GM12878 (cell line): Measurements from ENCODE around the gene LRRC51. TPM values are rescaled to one million over a fixed set of nuclear protein-coding genes. Genes with fewer than 3 reads are reported as not detected.

Experiments used
- CHD2 ChIP-seq: IDR thresholded peaks from 2 replicates; pipeline ENCODE4 v1.6.1; 2011; ENCODE audit warnings: low read depth, low read length, improper control_type of control experiment, borderline replicate concordance
- CUX1 ChIP-seq: IDR thresholded peaks from 2 replicates; pipeline ENCODE4 v1.6.1; 2012; ENCODE audit warnings: improper control_type of control experiment, low read depth, low read length; ENCODE audit not compliant: insufficient replicate concordance
- E2F8 ChIP-seq: fragments of 450-650 bp; IDR thresholded peaks from 2 replicates; pipeline ENCODE4 v1.6.1; 2018; ENCODE audit warnings: mild to moderate bottlenecking, low read depth, moderate library complexity; ENCODE audit not compliant: partially characterized antibody
- EED ChIP-seq: sonication (generic); IDR thresholded peaks from 2 replicates; pipeline ENCODE4 v1.6.1; 2016; ENCODE audit warnings: antibody characterized with exemption, low read depth
- ELK1 ChIP-seq: IDR thresholded peaks from 2 replicates; pipeline ENCODE4 v1.6.1; 2012; ENCODE audit warnings: low read depth, low read length, improper control_type of control experiment
- IKZF1 ChIP-seq: fragments of 450-650 bp; conservative IDR thresholded peaks from 2 replicates; pipeline ENCODE4 v1.6.1; 2017; ENCODE audit warnings: antibody characterized with exemption, mild to moderate bottlenecking
- IRF3 ChIP-seq: fragments of 450-650 bp; IDR thresholded peaks from 2 replicates; pipeline ENCODE4 v1.6.1; 2014; ENCODE audit warnings: mild to moderate bottlenecking
- JUNB ChIP-seq: IDR thresholded peaks from 2 replicates; pipeline ENCODE4 v1.6.1; 2016; ENCODE audit warnings: antibody characterized with exemption, mild to moderate bottlenecking
- MAX ChIP-seq: IDR thresholded peaks from 2 replicates; pipeline ENCODE4 v1.6.1; 2012; ENCODE audit warnings: low read depth, low read length, improper control_type of control experiment
- MLLT1 ChIP-seq: fragments of 450-650 bp; IDR thresholded peaks from 2 replicates; pipeline ENCODE4 v1.6.1; 2016; ENCODE audit warnings: mild to moderate bottlenecking
- NFYA ChIP-seq: IDR thresholded peaks from 2 replicates; pipeline ENCODE4 v1.6.1; 2011; ENCODE audit warnings: low read depth, mild to moderate bottlenecking, low read length, improper control_type of control experiment, borderline replicate concordance
- NR2F1 ChIP-seq: fragments of 450-650 bp; conservative IDR thresholded peaks from 2 replicates; pipeline ENCODE4 v1.6.1; 2017; ENCODE audit warnings: mild to moderate bottlenecking
- POLR2AphosphoS5 ChIP-seq: IDR thresholded peaks from 2 replicates; pipeline ENCODE4 v1.6.1; 2011; ENCODE audit warnings: mild to moderate bottlenecking, low read length, inconsistent platforms
- RFX5 ChIP-seq: IDR thresholded peaks from 2 replicates; pipeline ENCODE4 v1.6.1; 2011; ENCODE audit warnings: low read depth, low read length, improper control_type of control experiment
- SRF ChIP-seq, 2 experiments: IDR thresholded peaks; 2 replicates each; pipeline ENCODE4 v1.6.1; 2011; ENCODE audit warnings: low read depth in 2 of 2, low read length in 2 of 2, mild to moderate bottlenecking in 1 of 2, moderate library complexity in 1 of 2
- YBX1 ChIP-seq: fragments of 450-650 bp; IDR thresholded peaks from 2 replicates; pipeline ENCODE4 v1.6.1; 2016; ENCODE audit warnings: antibody characterized with exemption
- ZNF622 ChIP-seq: fragments of 450-650 bp; IDR thresholded peaks from 2 replicates; pipeline ENCODE4 v1.6.1; 2017; ENCODE audit warnings: mild to moderate bottlenecking, inconsistent platforms
- polyA plus RNA-seq, 11 experiments: library from polyadenylated mRNA; depleted of rRNA in 4 of 11; unstranded in 6 of 11; stranded (reverse) in 5 of 11; fragments of >200 nt; fragmentation: Nextera tagmentation in 4 of 11; fragmentation: Illumina TruSeq in 1 of 11; extraction: Ambion mirVana in 4 of 11; extraction: Trizol in 1 of 11; gene quantifications; 1 replicate in 1 of 11; 2 replicates in 10 of 11; pipeline versions ENCODE4 v1.2.1 to v1.2.3, GENCODE V29; 2011 to 2016; ENCODE audit warnings: inconsistent platforms in 2 of 11, missing spikeins in 2 of 11, low read depth in 1 of 11
- total RNA-seq, 4 experiments: library from RNA; depleted of rRNA in 3 of 4; stranded (reverse); fragments of >200 nt in 3 of 4; fragmentation: Illumina TruSeq in 1 of 4; extraction: Trizol in 1 of 4; gene quantifications; 2 replicates each; pipeline versions ENCODE4 v1.2.1 to v1.2.3, GENCODE V29; 2013 to 2021

Gene LRRC51
- total and polyA plus RNA-seq, 10 of the 15 experiments (the other 5 are each of a cell fraction or from before 2014, with no cell fraction given): 2.6 to 8.6 (median 5.4) TPM

- TF ChIP-seq CUX1 (no peak), JUNB (no peak), NR2F1 (0 out of 2 replicates have a peak, but pooled peaks have one; percentile 22), YBX1 (no peak), IRF3 (no peak), IKZF1 (peak; percentile 93), MAX (0 out of 2 replicates have a peak, but pooled peaks have one; percentile 4), E2F8 (peak; percentile 79), POLR2AphosphoS5 (peak; percentile 54; the same call in 1 of the 2 replicates), EED (peak; percentile 57), NFYA (no peak), SRF (IDR thresholded peaks at IDR 0.05; ENCODE audit: low read depth in 2 of 2, low read length in 2 of 2) (no peak), ELK1 (peak; percentile 73; the same call in 1 of the 2 replicates), CHD2 (peak; percentile 91), RFX5 (peak; percentile 99), ZNF622 (no peak), MLLT1 (no peak)
These were observed at the start of gene LRRC51, which contains the start of gene NUMA1 (continued) for GRCh38 chr11:72080326-72081183.
